ENCODE measurements around the gene HOXC10.

DNA sequence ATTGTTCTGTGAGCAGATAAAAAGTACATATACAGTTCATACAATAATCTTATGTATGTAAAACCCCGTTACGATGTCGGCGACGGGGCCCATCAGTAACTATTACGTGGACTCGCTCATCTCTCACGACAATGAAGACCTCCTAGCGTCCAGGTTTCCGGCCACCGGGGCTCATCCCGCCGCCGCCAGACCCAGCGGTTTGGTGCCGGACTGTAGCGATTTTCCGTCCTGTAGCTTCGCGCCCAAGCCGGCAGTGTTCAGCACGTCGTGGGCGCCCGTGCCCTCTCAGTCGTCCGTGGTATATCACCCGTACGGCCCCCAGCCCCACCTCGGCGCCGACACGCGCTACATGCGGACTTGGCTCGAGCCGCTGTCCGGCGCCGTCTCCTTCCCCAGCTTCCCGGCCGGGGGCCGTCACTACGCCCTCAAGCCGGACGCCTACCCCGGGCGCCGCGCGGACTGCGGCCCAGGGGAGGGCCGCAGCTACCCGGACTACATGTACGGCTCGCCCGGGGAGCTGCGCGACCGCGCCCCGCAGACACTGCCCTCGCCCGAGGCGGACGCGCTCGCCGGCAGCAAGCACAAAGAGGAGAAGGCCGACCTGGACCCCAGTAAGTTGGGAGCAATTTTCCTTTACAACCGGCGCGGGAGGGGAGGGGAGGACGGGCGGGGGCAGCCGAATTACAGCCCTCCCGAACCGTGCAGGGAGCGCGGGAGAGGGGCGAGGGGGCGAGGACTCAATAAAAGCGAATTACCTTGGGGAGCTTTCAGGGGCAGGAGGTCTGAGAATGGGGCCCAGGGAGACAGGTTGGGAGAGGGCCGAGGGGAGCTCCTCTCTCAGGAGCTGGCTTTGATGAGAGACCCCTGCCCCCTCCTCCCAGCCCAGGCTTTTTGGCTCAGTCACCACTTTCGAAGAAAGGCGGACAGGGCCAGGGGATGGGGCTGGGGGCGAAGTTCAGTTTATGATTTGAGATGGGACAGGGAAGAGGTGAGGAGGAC lies 15.5 kb downstream of the HOXC10 start, which contains the start of gene HOXC9:
- TF ChIP-seq, protein P1, sequence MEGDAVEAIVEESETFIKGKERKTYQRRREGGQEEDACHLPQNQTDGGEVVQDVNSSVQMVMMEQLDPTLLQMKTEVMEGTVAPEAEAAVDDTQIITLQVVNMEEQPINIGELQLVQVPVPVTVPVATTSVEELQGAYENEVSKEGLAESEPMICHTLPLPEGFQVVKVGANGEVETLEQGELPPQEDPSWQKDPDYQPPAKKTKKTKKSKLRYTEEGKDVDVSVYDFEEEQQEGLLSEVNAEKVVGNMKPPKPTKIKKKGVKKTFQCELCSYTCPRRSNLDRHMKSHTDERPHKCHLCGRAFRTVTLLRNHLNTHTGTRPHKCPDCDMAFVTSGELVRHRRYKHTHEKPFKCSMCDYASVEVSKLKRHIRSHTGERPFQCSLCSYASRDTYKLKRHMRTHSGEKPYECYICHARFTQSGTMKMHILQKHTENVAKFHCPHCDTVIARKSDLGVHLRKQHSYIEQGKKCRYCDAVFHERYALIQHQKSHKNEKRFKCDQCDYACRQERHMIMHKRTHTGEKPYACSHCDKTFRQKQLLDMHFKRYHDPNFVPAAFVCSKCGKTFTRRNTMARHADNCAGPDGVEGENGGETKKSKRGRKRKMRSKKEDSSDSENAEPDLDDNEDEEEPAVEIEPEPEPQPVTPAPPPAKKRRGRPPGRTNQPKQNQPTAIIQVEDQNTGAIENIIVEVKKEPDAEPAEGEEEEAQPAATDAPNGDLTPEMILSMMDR (IDR thresholded peaks at IDR 0.05), result no peak
- TF ChIP-seq POLR2AphosphoS5 (IDR thresholded peaks at IDR 0.05) (no peak), POLR2A (IDR thresholded peaks at IDR 0.05) (no peak), EP300 (IDR thresholded peaks at IDR 0.05) (no peak)
